Measurements from ENCODE around the gene GSTT4. TPM values are rescaled to one million over a fixed set of nuclear protein-coding genes. Genes with fewer than 3 reads are reported as not detected.

The GSTT4 gene
- total and polyA plus RNA-seq, 2 of the 13 experiments (the other 11 are each of a cell fraction or from before 2014, with no cell fraction given) = 0.59 to 0.62 TPM

DNA sequence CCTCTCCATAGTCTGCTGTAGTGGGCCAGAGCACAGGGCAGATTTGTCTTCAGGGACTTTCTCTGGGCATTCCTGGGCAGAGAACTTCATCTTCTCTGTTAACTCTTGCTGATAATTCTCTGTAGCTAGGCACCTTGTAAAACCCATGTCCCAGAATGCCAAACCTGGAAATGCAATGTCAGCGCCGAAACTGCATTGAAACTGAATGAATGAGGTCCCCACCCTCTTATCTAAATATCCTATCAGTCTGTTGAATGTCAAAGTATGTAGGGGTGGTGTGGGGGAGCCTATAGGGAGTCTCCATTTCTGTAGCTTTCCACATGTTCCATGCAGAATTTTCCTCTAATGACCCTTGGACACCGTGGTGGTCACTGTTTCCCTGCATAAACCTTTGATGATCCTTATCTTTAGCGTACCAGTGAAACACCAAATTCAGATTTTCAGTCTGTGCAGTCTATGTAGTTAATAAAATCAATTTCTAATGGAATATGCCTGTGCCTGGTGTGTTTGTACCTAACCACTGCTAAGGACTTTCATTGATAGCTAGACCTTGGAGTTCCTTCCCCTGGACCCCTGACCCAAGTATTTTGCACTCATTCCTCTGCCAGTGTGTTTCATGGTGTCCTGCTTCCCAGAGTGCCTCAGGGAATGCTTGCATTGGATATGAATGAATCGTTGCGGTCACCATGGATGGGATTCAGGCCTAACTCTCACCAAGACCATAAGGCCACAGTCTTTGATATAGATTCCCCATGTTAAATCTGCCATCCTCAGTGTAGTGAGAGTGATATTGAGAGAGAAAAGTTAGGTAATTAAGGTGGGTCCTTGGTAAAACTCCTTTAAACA lies 3.4 kb upstream of the GSTT4 start (continued):
- TF ChIP-seq LCORL (IDR thresholded peaks at IDR 0.05) (no peak), LCORL (CRISPR knock-in tag; IDR thresholded peaks at IDR 0.05) (no peak), NCOA1 (CRISPR knock-in tag; IDR thresholded peaks at IDR 0.05) (no peak), GZF1 (CRISPR knock-in tag; IDR thresholded peaks at IDR 0.05) (no peak), RFXANK (CRISPR knock-in tag; IDR thresholded peaks at IDR 0.05) (no peak), ZEB1 (IDR thresholded peaks at IDR 0.05; ENCODE audit: insufficient replicate concordance, low read depth) (peak; percentile 20), KLF16 (CRISPR knock-in tag; IDR thresholded peaks at IDR 0.05) (no peak), ZNF75D (CRISPR knock-in tag; IDR thresholded peaks at IDR 0.05; ENCODE audit: borderline replicate concordance) (no peak), ZNF251 (CRISPR knock-in tag; IDR thresholded peaks at IDR 0.05) (no peak), ZBTB8A (CRISPR knock-in tag; IDR thresholded peaks at IDR 0.05; ENCODE audit: borderline replicate concordance, low read depth) (no peak), ZFP62 (CRISPR knock-in tag; IDR thresholded peaks at IDR 0.05) (no peak), SMAD9 (CRISPR knock-in tag; IDR thresholded peaks at IDR 0.05) (no peak), GATAD2A (CRISPR knock-in tag; IDR thresholded peaks at IDR 0.05) (0 out of 2 replicates have a peak, but pooled peaks have one; percentile 17), AGO2 (optimal IDR thresholded peaks at IDR 0.05; ENCODE audit: low read depth, low read length) (no peak), ZNF232 (CRISPR knock-in tag; IDR thresholded peaks at IDR 0.05; ENCODE audit: borderline replicate concordance) (no peak), NONO (IDR thresholded peaks at IDR 0.05) (no peak), NONO (CRISPR knock-in tag; conservative IDR thresholded peaks at IDR 0.05) (0 out of 2 replicates have a peak, but pooled peaks have one; percentile 13), ZFP37 (CRISPR knock-in tag; IDR thresholded peaks at IDR 0.05; ENCODE audit: borderline replicate concordance) (no peak), FOXA3 (CRISPR knock-in tag; IDR thresholded peaks at IDR 0.05) (peak; percentile 9; the same call in 1 of the 2 replicates), FOSL2 (CRISPR knock-in tag; IDR thresholded peaks at IDR 0.05) (no peak), EED (CRISPR knock-in tag; IDR thresholded peaks at IDR 0.05) (no peak)
- TF ChIP-seq, protein P1, sequence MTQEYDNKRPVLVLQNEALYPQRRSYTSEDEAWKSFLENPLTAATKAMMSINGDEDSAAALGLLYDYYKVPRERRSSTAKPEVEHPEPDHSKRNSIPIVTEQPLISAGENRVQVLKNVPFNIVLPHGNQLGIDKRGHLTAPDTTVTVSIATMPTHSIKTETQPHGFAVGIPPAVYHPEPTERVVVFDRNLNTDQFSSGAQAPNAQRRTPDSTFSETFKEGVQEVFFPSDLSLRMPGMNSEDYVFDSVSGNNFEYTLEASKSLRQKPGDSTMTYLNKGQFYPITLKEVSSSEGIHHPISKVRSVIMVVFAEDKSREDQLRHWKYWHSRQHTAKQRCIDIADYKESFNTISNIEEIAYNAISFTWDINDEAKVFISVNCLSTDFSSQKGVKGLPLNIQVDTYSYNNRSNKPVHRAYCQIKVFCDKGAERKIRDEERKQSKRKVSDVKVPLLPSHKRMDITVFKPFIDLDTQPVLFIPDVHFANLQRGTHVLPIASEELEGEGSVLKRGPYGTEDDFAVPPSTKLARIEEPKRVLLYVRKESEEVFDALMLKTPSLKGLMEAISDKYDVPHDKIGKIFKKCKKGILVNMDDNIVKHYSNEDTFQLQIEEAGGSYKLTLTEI (CRISPR knock-in tag; conservative IDR thresholded peaks at IDR 0.05) = no peak
- TF ChIP-seq, protein P2, sequence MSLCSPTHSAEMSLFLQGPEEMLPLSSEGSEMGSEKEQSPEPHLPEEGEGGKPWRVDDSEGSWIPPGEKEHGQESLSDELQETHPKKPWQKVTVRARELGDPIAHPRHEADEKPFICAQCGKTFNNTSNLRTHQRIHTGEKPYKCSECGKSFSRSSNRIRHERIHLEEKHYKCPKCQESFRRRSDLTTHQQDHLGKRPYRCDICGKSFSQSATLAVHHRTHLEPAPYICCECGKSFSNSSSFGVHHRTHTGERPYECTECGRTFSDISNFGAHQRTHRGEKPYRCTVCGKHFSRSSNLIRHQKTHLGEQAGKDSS (CRISPR knock-in tag; IDR thresholded peaks at IDR 0.05; ENCODE audit: borderline replicate concordance, low read depth) = no peak
- TF ChIP-seq, protein P3, sequence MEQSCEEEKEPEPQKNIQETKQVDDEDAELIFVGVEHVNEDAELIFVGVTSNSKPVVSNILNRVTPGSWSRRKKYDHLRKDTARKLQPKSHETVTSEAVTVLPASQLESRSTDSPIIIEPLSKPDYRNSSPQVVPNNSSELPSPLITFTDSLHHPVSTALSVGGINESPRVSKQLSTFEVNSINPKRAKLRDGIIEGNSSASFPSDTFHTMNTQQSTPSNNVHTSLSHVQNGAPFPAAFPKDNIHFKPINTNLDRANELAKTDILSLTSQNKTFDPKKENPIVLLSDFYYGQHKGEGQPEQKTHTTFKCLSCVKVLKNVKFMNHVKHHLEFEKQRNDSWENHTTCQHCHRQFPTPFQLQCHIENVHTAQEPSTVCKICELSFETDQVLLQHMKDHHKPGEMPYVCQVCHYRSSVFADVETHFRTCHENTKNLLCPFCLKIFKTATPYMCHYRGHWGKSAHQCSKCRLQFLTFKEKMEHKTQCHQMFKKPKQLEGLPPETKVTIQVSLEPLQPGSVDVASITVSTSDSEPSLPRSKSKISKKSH (CRISPR knock-in tag; IDR thresholded peaks at IDR 0.05; ENCODE audit: borderline replicate concordance) = no peak
- TF ChIP-seq, protein P4, sequence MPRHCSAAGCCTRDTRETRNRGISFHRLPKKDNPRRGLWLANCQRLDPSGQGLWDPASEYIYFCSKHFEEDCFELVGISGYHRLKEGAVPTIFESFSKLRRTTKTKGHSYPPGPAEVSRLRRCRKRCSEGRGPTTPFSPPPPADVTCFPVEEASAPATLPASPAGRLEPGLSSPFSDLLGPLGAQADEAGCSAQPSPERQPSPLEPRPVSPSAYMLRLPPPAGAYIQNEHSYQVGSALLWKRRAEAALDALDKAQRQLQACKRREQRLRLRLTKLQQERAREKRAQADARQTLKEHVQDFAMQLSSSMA (CRISPR knock-in tag; IDR thresholded peaks at IDR 0.05) = no peak
- TF ChIP-seq, protein P5, sequence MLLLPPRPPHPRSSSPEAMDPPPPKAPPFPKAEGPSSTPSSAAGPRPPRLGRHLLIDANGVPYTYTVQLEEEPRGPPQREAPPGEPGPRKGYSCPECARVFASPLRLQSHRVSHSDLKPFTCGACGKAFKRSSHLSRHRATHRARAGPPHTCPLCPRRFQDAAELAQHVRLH (CRISPR knock-in tag; IDR thresholded peaks at IDR 0.05; ENCODE audit: borderline replicate concordance, low read depth) = no peak

Measured in HepG2 (cell line).